ENCODE results near the gene C17orf107. TPM values are rescaled to one million over a fixed set of nuclear protein-coding genes. Genes with fewer than 3 reads are reported as not detected.
A peak's percentile ranks its signal among the peaks of the same experiment; 100 is the strongest.
"Not testable (repeated sequence)": the region's sequence is repeated elsewhere in the genome, so short reads cannot be mapped to it uniquely, and the experiment has no call there.

C17orf107 gene
- total RNA-seq, 2 donors from 2014 or later, result 1.3 to 1.8 TPM

DNA sequence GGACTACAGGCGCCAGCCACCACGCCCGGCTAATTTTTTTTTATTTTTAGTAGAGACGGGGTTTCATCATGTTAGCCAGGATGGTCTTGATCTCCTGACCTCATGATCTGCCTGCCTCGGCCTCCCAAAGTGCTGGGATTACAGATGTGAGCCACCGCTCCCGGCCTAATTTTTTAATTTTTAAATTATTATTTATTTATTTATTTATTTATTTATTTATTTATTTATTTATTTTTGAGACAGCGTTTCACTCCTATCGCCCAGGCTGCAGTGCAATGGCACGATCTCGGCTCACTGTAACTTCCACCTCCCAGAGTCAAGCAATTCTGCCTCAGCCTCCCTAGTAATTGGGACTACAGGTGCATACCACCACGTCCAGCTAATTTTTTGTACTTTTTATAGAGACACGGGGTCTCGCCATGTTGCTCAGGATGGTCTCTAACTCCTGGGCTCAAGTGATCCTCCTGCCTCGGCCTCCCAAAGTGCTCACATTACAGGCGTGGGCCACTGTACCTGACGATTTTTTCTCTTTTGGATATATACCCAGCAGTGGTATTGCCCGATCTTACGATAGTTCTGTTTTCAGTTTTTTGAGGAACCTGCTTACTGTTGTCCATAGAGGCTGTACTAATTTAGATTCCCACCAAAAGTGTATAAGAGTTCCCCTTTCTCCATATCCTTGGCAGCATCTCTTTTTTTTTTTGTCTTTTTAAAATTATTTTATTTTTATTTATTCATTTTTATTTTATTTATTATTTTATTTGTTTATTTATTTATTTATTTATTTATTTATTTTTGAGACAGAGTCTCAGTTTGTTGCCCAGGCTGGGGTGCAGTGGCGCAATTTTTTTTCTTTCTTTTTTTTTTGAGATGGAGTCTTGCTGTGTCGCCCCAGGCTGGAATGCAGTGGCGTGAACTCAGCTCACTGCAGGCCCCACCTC, 30.0 kb upstream of the C17orf107 start:
- intact Hi-C loops (cut with DNase I, micrococcal nuclease); DNase-seq; ATAC-seq: not testable (repeated sequence)

DNA sequence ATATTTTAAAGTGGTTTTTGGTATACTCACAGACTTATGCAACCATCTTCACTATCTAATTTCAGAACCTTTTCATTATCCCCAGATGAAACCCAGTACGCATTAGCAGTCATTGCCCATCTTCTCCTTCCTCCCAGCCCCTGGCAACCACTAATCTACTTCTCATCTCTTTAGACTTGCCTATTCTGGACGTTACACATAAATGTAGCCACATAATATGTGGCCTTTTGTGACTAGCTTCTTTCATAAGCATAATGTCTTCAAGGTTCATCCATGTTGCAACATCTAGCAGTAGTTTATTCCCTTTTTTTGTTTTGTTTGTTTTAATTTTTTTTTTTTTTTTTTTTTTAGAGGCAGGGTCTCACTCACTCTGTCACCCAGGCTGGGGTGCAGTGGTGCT, 28.5 kb upstream of the C17orf107 start:
- DNase-seq (no peak), ATAC-seq (no peak)
- intact Hi-C loops (cut with DNase I, micrococcal nuclease), result no loop called here

DNA sequence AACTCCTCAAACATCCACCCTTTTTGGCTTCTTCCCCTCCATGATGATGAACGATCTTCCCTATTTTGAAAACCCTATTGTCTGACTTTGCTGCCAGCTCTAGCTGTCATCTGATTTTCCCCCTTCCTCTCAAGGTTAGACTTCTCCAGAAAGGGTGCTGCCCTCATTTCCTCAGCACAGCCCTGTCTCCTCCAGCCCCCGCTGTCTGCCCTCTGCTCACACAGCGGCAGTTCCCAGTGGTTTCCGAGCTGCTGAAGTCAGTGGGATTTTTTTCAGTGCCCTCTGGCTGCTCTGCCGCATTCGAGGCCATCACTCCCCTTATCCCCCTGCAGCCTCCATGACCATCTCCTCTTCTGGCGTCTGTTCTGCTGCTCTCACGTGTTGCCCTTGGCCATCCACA, 26.6 kb upstream of the C17orf107 start:
- ATAC-seq (peak; percentile 20), DNase-seq (no peak)
- intact Hi-C loops (cut with DNase I, micrococcal nuclease), result no loop called here

- DNase-seq, result no peak
- ATAC-seq, result no peak
- intact Hi-C loops (cut with DNase I, micrococcal nuclease), result no loop called here
Measured at GRCh38 chr17:4877089-4877488, 22.2 kb upstream of the C17orf107 start.

- DNase-seq (no peak), ATAC-seq (no peak)
- intact Hi-C loops (cut with DNase I, micrococcal nuclease), result no loop called here
Measured at GRCh38 chr17:4879601-4880000, 19.7 kb upstream of the C17orf107 start.

DNA sequence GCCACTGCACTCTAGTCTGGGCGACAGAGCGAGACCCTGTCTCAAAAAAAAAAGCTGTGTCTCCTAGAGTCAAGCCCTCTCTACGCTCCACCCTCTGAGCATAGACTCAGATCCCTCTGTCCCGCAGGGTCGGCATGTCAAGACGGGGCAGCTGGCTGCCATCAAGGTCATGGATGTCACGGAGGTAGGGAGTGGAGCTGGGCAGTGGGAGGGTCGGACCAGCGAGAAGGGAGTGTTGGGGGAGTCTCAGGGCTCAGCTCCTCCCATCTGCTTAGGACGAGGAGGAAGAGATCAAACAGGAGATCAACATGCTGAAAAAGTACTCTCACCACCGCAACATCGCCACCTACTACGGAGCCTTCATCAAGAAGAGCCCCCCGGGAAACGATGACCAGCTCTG, 18.5 kb upstream of the C17orf107 start:
- ATAC-seq, result no peak
- intact Hi-C loops (cut with DNase I, micrococcal nuclease), result loop anchor here (10.0 kb wide), 2 partner anchors 96 to 176 kb away; partner anchors contain the start of genes GLTPD2 (in 1 of the 2), PELP1 (in 1 of the 2) and VMO1 (in 1 of the 2)
- DNase-seq, result no peak

DNA sequence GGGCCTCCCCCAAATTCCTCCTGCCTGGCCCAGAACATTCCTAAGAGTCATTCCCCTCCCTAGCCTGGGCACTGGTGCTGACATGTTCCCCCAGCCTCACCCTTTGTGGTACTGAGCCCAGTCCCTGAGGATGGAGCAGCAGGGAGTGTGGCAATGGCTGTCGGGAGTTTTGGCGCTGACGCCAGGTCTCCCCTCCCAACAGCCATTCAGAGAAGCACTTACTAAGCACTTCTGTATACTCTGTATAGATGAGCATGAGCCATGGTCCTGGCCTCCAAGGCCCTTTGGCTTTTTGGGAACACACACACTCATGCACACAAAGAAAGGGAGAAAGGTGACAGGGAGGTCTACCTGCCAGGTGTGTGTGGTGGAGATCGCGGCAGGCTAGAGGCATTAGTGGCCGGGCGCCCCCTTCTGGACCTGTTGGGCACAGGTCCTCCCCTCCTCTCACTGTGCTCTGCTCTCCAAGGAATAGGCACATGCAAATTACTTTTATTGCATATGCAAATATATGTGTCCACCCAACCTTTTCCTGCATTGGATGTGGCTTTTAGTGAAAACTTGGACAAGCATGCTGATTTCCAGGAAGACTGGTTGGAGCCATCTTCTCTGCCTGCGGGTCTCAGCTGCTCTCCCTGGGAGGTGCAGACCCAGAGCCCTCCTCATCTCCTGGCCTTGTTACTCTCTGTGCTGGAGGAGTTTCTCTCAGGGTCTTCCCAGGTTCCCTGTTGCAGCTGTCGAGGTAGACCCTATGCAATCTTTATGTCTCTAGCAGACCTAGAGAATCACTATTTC, 17.4 kb upstream of the C17orf107 start:
- DNase-seq, result peak in 1 of 2 donors; percentile 81
- peak; percentile 94 for ATAC-seq
- intact Hi-C loops (cut with DNase I, micrococcal nuclease), result loop anchor here (10.0 kb wide), 2 partner anchors 97 to 177 kb away; partner anchors contain the start of genes GLTPD2 (in 1 of the 2), PELP1 (in 1 of the 2) and VMO1 (in 1 of the 2)

- ATAC-seq (no peak), DNase-seq (no peak)
- intact Hi-C loops (cut with DNase I, micrococcal nuclease), result loop anchor here (10.0 kb wide), 2 partner anchors 100 to 180 kb away; partner anchors contain the start of genes GLTPD2 (in 1 of the 2), PELP1 (in 1 of the 2) and VMO1 (in 1 of the 2)
Measured at GRCh38 chr17:4884489-4884888, 14.8 kb upstream of the C17orf107 start.

DNA sequence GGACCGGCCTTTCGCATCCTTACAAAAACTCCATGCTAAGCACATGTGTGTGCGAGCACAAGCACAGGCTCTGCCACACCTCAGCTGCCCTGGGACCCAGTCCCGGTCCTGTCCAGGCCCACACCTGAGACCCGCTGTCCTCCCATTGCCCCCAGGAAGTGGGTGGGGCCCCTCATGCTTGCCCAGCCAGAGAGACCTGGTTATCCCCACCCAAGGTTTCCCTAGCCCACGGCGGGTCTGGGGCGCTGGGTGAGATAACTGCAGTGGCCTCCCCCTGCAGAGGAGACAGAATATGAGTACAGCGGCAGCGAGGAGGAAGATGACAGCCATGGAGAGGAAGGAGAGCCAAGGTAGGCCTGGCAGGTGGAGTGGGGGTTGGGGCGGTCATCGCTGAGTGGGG, 12.5 kb upstream of the C17orf107 start:
- intact Hi-C loops (cut with DNase I, micrococcal nuclease), result loop anchor here (5.0 to 10.0 kb wide), 3 partner anchors 100 to 182 kb away; partner anchors contain the start of genes GLTPD2 (in 2 of the 2), VMO1 (in 2 of the 2) and PELP1 (in 1 of the 2)
- ATAC-seq, result no peak
- DNase-seq, result no peak

- intact Hi-C loops (cut with DNase I, micrococcal nuclease), result loop anchor here (5.0 to 10.0 kb wide), 3 partner anchors 100 to 183 kb away; partner anchors contain the start of genes GLTPD2 (in 2 of the 2), VMO1 (in 2 of the 2) and PELP1 (in 1 of the 2)
- DNase-seq, result no peak
- no peak for ATAC-seq
Measured at GRCh38 chr17:4887581-4887980, 11.8 kb upstream of the C17orf107 start.

GRCh38 chr17:4891411-4892410, 7.6 kb upstream of the C17orf107 start:
- ATAC-seq (no peak), DNase-seq (no peak)
- intact Hi-C loops (cut with DNase I, micrococcal nuclease), result no loop called here

DNA sequence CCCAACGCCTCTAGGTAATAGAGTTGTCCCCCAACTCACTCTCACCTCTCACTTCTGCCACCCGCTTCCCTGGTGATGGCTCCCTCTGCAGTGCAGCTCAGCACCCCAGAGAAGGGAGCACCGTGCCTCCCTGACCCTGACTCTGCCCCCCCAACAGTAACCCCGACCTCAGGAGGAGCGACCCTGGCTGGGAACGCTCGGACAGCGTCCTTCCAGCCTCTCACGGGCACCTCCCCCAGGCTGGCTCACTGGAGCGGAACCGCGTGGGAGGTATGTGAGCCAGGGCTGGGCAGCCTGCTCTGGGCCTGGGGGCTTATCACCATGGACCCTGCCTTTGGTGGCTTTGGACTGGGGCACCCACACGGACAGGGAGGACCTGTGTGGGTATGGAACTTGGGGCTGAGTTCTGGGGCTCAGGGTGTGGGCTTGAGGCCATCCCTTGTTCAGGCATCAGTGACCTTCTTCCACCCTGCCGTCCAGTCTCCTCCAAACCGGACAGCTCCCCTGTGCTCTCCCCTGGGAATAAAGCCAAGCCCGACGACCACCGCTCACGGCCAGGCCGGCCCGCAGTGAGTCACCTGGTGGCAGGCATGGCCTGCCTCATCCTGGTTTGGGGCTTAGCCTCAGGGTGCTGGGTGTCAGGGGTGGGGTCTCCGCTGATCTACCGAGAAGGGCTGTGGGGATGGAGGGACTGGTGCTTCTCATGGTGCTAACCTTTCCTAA, 6.7 kb upstream of the C17orf107 start:
- ATAC-seq (no peak), DNase-seq (no peak)
- intact Hi-C loops (cut with DNase I, micrococcal nuclease), result no loop called here

DNA sequence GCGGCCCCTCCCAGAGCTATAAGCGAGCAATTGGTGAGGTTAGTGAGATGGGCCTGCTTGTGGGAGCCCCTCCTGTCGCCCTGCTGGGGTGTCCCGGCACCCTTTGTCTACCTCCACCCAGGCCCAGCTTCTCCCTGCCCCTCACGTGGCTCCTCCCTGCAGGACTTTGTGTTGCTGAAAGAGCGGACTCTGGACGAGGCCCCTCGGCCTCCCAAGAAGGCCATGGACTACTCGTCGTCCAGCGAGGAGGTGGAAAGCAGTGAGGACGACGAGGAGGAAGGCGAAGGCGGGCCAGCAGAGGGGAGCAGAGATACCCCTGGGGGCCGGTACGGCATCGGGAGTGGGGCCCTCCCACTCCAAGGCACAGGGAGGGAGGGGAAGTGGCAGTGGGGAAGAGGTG, 6.1 kb upstream of the C17orf107 start:
- DNase-seq, result no peak
- ATAC-seq, result no peak
- intact Hi-C loops (cut with DNase I, micrococcal nuclease), result no loop called here

DNA sequence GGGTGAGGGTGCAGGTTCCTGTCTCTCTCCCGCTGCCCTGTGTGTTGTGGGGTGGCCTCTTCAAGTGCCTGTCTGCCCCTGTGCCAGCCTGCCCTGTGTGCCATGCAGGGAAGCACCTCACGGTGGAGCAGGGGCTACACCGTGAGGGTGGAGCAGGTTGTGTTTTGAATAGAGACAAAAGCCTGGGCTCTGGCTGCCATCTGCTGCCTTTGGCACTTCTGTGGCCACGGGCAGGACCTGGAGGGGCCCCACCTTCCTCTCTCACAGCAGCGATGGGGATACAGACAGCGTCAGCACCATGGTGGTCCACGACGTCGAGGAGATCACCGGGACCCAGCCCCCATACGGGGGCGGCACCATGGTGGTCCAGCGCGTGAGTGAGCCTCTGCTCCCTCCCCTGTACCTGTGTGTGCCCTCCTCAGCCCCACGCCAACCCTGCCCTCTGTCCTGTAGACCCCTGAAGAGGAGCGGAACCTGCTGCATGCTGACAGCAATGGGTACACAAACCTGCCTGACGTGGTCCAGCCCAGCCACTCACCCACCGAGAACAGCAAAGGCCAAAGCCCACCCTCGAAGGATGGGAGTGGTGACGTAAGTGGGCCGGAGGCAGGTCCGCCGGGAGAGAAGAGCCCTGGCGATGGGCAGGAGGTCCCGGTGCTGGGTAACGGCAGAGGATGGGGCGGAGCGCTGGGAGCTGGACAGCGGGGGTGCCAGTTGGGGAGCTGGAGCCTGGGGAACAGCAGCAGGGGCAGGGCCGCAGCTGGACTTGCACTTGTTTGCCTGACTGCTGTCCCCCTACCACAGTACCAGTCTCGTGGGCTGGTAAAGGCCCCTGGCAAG, 5.4 kb upstream of the C17orf107 start:
- DNase-seq, result no peak
- ATAC-seq, result no peak
- intact Hi-C loops (cut with DNase I, micrococcal nuclease), result no loop called here

GRCh38 chr17:4895121-4895520, 4.2 kb upstream of the C17orf107 start:
- DNase-seq (no peak), ATAC-seq (no peak)
- intact Hi-C loops (cut with DNase I, micrococcal nuclease), result no loop called here

GRCh38 chr17:4895657-4896331, 3.5 kb upstream of the C17orf107 start:
- DNase-seq (no peak), ATAC-seq (no peak)
- intact Hi-C loops (cut with DNase I, micrococcal nuclease), result no loop called here
